NCI-H774 (cell line): ENCODE results near the gene GPR176.
A peak's percentile ranks its signal among the peaks of the same experiment; 100 is the strongest.

Source experiments
- DNase-seq: peaks from one replicate; lab custom pipeline; 2025; lab: John Stamatoyannopoulos, UW

GPR176 gene

GRCh38 chr15:39890621-39891020 is 29.4 kb downstream of the GPR176 start:
- no peak for DNase-seq

GRCh38 chr15:39889601-39890000 is 30.5 kb downstream of the GPR176 start:
- no peak for DNase-seq

GRCh38 chr15:39888809-39889208 is 31.3 kb downstream of the GPR176 start:
- DNase-seq: no peak

- no peak for DNase-seq
Observed at GRCh38 chr15:39888243-39888642, 31.8 kb downstream of the GPR176 start.

GRCh38 chr15:39887832-39888231 is 32.2 kb downstream of the GPR176 start:
- no peak for DNase-seq

GRCh38 chr15:39887211-39887610 is 32.9 kb downstream of the GPR176 start:
- DNase-seq: no peak

- no peak for DNase-seq
Observed at GRCh38 chr15:39886418-39886817, 33.6 kb downstream of the GPR176 start.

- DNase-seq: no peak
Observed at GRCh38 chr15:39885099-39885777, 34.8 kb downstream of the GPR176 start.

GRCh38 chr15:39884351-39884750 is 35.7 kb downstream of the GPR176 start:
- DNase-seq: no peak

- DNase-seq: no peak
Observed at GRCh38 chr15:39882602-39883001, 37.5 kb downstream of the GPR176 start.

GRCh38 chr15:39881790-39882189 is 38.3 kb downstream of the GPR176 start:
- no peak for DNase-seq

- no peak for DNase-seq
Observed at GRCh38 chr15:39880718-39881387, 39.2 kb downstream of the GPR176 start.

- DNase-seq: no peak
Observed at GRCh38 chr15:39878406-39878785, 41.7 kb downstream of the GPR176 start.

- DNase-seq: peak; percentile 46
Observed at GRCh38 chr15:39874890-39875549, 45.0 kb downstream of the GPR176 start.

- DNase-seq: no peak
Observed at GRCh38 chr15:39873978-39874377, 46.1 kb downstream of the GPR176 start.

GRCh38 chr15:39870537-39870936 is 49.5 kb downstream of the GPR176 start:
- no peak for DNase-seq

- no peak for DNase-seq
Observed at GRCh38 chr15:39869858-39870515, 50.1 kb downstream of the GPR176 start.

GRCh38 chr15:39869254-39869653 is 50.8 kb downstream of the GPR176 start:
- DNase-seq: peak; percentile 64

- no peak for DNase-seq
Observed at GRCh38 chr15:39868396-39868795, 51.7 kb downstream of the GPR176 start.

GRCh38 chr15:39864116-39864515 is 56.0 kb downstream of the GPR176 start:
- no peak for DNase-seq

- no peak for DNase-seq
Observed at GRCh38 chr15:39860871-39861270, 59.2 kb downstream of the GPR176 start.

- no peak for DNase-seq
Observed at GRCh38 chr15:39860200-39860599, 59.9 kb downstream of the GPR176 start.

GRCh38 chr15:39859636-39860035 is 60.4 kb downstream of the GPR176 start:
- no peak for DNase-seq
